Measurements from ENCODE around the gene SLC66A3.

Gene SLC66A3

DNA sequence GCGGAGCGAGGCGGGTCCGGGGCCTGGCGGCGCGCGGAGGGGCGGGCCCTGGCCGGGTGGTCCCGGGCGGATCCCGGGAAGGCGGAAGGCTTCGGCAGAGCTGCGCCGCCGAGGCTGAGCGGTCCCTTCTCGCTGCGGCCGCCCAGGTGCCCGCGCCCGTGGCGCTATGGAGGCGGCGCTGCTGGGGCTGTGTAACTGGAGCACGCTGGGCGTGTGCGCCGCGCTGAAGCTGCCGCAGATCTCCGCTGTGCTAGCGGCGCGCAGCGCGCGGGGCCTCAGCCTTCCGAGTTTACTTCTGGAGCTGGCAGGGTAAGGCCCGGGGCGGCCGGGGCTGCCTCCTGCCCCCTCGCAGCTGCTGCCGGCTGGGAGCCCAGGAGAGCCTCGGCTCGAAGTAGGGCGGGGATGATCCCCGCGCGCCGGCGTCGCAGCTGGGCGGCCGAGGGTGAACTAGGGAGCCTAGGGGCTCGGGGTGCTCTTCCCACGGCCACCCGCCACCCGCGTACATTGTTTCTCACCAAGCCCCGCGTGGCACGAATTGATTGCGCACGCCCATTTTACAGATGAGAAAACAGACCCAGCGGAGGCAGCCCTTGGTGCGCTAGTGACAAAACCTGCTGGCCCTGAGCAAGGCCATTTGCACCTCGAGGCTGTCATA is at the start of gene SLC66A3:
SLC66A3 (plus strand) TSS at position 87 of the 655 bp plus-strand sequence; CDS start at position 167, 80 bp downstream.
- peak in 1 of 2 donors; percentile 32 for DNase-seq

DNA sequence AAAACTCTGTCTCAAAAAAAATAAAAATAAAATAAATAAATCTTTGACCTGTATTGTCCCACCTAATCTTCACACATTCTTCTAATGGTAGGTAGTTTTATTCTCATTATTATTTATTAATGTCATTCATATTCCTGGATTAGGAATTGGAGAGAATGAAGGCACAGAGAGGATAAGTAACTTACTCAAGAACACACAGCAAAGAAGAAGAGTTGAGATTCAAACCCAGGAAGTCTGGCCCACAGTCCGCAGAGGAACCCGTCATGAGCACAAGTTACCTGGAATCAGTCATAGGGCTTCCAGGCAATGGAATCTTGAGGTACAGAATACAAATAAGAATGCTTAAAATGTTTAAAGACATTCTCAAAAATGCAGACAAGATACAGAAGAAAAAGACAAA is 46.3 kb upstream of the SLC66A3 start:
- no peak for DNase-seq

DNA sequence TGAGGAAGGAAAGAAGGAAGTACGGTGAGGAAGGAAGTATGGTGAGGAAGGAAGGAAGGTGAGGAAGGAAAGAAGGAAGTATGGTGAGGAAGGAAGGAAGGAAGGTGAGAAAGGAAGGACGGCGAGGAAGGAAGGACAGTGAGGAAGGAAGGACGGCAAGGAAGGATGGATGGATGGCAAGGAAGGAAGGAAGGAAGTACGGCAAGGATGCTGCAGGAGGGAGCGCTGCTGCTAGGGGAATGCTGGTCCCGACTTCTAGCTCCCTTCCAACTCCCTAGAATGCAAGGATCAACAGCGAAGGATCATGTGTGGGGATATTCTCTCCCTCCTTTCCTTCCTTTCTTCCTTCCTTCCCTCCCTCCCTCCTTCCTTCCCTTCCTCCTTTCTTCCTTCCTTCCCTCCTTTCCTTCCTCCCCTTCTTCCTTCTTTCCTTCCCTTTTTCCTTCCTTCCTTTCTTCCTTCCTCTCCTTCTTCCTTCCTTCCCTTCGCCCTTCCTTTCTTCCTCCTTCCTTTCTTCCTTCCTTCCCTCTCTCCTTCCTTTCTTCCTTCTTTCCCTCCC is 42.3 kb upstream of the SLC66A3 start:
- DNase-seq = no peak

DNA sequence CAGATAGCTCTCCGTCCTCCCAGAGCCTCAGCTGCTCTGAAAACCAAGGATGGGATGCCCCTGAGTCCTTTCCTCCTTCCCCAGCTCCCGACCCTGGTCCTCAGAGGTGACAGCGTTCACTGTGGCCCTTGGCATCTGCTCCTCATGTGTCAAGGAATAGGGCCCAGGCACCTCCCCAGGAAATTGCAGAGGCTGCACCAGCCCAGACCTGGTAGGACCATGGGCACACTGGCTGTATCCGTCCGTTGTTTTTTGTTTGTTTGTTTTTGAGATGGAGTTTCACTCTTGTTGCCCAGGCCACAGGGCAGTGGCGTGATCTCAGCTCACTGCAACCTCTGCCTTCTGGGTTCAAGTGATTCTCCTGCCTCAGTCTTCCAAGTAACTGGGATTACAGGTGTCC is 37.5 kb upstream of the SLC66A3 start:
- no peak for DNase-seq

DNA sequence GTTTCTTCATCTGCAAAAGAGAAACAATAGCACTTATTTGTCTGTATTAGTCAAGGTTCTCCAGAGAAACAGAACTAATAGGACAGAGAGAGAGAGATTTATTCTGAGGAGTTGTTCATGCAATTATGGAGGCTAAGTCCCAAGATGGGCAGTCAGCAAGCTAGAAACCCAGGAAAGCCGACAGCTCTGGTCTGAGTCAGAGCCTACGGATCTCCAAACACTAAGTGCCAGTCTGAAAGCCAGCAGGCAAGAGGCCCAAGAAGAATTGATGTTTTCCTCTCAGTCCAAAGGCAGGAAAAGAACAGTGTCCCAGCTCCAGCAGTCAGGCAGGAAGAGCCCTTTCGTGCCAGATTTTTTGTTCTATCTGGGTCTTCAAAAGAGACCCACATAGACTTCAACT is 36.5 kb upstream of the SLC66A3 start:
- DNase-seq = no peak

DNA sequence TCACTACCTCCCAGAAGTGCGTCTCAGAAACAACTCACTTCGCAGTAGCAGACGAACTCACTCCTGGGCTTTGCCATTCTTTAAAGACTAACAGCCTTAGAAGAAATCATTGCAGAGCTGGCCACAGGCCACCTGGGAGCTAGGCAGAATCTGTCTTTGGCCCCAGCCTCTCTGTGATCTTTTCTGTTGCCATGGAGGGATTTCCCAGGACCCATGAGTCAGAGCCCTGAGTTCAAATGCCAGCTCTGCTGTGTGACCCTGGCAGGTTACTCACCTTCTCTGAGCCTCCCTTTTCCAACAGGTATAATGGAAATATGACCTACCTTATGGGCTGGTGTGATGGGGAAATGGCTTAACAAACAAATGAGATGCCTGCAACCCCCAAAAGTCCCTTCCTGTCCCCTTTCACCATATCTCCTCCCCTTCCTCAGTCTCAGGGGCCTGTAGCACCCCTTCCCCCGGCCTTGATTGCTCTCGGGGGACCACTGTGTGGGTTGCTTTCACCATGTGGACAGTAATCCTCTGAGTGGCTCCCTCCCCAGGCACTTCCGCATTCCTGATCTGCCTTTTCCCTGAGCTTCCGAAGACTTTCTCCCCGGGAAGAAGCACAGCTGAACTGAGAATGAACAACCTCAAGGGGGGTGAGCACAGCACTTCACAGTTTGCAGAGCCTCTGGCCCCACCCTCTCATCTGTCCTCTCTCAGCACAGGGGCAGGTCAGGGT is 34.0 kb upstream of the SLC66A3 start:
- no peak for DNase-seq

DNA sequence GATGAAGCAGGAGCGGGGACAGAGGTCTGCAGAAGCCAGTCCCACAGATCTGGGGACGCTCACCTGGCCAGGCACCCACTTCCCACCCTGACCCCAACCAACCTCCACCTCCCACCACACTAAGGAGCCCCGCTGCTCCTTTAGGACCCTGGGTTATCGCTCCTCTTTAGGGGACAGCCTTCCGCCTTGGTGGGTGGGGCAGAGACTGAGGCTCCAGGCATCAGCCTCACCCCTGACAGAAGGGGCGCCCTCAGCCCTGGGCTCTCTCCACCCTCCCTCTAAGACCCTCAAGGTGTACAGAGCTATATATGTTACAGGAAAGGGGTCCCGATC is 33.5 kb upstream of the SLC66A3 start:
- no peak for DNase-seq

DNA sequence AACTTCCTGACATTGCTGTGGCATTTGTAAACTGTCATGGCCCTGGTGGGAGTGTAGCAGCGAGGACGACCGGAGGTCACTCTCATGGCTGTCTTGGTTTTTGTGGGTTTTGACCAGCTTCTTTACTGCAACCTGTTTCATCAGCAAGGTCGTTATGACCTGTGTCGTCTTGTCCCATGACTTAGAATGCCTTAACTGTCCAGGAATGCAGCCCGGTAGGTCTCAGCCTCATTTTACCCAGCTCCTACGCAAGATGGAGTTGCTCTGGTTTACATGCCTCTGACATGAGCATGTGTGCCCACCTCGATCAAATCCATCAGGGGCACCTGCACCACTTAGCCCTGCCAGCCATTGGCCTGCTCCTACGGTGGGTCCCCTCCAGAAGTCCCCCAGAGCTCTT is 32.9 kb upstream of the SLC66A3 start:
- no peak for DNase-seq

DNA sequence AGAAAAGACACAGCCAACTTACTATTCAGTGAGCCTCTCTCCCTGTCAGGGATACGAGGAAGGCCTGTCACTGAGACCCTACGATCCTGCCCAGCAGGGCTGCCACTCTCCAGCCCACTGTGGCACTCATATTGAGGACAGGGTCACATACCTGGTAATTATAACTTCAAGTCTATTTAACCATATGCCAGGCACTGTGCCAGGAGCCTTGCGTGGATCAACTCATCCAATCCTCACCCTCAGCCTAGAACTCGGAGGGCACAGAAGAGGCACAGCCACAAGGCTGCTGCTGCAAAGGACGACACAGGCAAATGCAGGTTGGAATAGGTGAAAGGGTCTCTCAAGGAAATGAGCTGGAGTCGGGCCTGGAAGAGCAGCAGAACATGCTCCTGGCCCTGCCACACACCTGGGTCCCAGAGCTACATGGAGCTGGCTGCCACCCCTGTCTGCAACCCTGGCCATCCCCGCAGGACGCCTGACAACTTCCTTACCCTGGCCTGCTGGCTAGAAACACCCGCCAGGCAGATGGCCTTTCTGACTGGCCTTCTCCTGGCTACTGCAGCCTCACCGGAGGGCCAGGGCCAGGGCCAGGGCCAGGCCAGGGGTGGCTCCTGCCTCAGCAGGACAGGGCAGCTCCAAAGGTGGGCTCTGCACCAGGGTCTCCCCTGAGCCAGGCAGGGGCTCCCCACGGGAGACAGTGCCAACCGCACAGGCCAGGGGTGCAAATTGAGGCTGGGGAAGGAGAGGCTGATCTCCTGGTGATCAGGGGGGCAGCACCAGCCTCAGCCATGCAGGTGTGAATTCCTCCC is 32.1 kb upstream of the SLC66A3 start:
- DNase-seq = no peak

DNA sequence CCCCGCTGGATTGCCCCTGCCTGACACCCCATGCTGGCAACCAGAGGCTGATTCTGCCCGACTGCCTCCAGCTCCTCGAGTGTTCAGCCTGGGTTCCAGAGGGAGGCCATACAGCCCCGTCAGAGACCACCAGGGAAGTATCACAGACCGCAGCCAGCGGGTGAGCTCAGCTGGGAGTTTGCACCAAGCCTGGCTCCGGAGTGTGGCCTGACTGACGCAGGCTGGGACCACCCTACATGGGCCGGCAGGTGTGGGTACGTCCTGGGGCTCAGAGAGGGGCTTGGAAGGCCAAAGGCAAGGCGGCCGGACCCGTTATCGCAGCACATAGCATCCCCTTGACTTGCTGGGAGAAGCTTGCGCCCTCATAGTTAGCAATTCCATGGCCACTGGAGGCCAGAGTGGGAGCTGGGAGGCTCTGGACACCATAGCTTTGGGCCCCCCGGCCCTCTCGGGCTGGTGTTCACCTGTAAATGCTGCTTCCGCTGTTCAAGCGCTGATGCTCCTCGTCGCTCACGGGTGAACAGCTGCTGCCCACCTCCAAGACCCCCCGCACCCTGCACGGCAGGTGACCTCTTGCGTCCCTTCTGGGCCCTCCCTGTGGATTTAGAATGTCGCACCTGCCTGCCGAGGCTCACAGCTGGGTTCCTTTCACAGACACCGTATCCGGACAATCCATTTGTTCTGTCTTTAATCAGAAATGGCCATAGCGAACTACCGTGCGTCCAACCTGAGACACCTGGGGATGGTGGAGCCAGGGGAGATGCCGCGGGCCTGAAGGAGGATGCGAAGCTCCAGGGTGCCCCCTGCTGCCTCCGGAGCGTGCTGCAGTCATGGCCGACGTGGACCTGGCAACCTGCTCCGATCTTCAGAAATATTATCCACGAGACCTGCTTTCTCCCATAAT is 31.2 kb upstream of the SLC66A3 start:
- DNase-seq = peak; percentile 13 to 70

DNA sequence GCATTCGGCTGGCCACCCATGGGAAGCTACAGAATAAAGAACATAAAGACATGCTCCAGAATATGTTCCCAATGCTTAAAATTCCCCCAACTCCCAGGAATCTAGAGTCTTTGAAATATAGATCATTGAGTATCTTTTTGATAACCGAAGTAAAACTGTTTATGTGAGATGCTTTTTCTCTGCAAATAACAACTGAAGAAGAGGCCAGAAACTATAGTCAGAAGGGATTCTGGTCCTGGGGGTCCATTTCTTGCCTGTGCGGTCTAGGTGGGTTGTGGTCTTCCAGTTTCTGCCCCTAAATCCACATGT is 30.6 kb upstream of the SLC66A3 start:
- no peak for DNase-seq

DNA sequence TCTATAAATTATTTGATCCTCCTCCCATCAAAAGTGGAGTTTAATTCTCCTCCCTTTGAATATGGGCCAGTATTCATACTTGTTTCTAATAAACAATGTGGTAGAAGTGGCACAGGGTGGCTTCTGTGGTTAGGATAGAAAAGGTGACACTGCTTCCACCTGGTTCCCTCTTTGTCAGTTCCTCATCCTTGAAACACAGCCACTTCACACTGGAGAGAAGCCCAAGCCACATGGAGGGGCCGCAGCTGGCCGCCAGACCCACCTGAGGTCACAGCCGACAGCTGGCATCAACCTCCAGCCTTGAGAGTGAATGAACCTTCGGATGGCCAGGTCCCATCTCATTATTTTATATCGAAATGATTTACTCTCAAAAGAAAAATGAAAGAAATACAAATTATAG is 27.5 kb upstream of the SLC66A3 start:
- no peak for DNase-seq

DNA sequence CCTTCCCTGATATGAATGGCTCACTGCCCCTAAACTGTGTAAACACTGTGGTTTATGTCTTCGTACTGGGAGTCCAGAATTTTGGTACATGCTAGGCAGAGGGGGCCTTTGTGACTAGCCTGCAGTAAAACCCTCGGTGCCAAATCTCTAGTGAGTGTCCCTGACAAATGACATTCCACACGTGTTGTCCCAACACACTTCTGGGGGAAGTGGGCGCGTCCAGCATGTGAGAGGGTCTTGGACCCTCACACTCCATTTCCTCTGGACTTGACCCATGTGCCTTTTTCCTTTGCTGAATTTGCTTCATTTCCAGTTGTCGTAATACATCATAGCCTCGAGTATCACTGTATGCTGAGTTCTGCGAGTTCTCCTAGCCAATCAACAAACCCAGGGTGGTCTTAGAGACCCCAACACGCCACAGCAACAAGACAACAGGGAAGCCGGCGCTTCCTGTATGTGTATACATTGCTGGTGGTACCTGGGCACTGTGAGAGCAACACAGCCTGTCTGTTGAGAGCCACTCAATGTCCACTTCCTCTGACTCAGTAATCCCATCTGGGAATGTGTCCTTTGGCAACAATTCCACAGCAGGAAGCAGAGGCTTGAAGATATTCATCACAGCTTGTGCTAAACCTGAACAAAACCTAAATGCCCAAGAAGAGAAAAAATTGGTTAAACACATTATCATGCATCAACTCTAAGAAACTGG is 26.9 kb upstream of the SLC66A3 start:
- no peak for DNase-seq

DNA sequence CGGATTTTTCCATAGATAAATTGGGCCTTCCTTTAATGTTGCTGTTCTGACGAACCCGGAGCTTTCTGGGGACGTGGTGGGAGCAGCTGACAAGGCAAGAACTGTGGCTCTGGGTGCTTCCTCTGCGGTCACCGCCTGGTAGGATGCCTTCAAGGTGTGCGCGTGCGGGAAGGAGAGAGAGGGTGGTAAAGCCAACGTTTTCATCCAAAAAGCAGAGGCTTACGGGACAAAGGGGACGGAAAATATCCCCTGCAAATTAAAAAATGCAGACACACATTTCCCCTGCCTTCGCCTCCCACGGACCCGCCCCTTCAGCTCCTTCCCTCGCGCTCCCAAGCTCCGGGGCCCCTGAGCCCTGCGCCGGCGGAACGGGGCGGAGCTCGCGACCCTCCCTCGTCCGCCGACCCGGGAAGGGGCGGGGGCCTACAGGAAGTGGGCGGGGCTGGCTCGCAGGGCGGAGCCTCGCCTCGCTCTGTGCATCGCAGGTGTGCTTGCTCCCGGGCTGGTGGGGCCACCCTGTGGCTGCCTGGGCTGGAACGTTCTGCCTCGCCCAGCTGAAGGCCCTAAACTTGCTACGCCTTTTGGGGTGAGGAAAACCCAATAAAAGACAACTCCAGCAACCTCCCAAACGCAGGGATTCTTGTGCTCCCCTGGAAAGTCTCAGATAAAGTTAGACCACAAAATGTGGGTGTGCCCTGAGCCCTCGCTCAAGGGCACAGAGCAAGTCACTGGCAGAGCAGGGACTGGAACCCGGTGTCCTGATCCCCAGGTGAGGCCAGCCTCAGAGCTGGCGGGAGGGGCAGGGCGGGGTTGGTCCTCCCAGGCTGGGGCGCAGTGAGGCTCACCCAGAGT is 25.4 kb upstream of the SLC66A3 start:
- DNase-seq = no peak

DNA sequence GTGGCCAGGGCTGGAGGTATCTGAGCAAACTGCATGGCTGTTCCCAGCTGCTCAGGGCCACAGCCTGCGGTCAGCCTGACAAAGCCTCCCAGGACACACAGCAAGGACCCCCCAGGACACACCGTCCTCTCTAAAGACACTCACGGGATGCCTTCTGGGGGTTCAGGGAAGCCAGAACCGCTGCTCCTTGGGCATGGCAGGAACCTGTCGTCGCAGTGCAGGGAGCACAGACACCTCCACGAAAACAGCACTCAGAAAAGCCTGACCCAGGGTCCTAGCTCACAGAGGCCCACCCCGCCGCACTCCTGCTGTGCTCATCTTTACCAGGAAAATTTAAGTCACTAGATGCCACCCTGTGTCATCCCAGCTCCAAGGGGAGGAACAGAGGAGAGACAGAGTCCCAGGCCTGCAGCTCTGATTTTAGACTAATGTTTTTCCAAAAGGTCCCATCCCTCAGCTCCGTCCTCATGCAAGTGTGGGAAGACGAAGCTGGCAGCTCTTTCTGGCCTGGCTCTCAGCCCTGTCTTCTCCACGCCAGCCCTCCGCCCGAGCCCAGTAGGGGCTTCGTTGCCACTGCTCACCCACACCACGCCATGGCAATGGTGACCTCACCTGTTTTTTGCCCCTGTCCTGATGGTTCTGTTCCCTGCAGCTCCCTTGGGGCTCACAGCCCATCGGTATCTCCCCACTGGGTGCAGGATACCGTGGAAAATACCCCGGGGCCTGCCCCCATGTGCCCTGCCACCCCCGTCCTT is 23.9 kb upstream of the SLC66A3 start:
- no peak for DNase-seq

DNA sequence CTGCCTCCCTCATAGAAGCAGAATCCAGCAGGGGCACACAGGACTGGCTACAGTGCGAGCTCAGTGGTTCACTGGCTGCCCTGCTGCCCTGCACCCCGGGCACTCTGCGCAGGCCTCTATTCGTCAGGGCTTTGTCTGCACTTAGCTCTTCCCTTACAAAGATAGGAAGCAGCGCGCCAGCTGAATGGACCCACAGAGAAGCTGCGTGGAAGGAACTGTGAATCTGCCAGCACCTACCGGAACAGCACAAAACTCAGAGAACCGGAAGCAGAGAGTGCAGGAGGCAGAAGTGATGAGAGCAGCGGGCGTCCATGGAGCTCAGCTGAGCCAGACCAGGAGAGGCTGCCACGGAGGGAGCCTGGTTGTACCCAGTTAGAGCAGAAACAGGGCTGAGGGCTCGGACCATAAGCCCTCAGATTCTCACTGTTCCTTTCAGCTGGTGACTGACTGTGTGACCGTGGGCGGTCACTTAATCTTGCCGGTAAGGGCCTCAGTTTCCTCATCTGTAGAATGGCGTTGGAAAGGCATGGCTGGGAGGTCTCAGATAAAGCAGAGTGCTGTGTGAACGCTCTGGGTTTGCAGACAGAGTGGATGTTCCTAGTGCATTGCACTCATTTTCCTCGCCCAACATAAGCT is 23.1 kb upstream of the SLC66A3 start:
- DNase-seq = no peak

DNA sequence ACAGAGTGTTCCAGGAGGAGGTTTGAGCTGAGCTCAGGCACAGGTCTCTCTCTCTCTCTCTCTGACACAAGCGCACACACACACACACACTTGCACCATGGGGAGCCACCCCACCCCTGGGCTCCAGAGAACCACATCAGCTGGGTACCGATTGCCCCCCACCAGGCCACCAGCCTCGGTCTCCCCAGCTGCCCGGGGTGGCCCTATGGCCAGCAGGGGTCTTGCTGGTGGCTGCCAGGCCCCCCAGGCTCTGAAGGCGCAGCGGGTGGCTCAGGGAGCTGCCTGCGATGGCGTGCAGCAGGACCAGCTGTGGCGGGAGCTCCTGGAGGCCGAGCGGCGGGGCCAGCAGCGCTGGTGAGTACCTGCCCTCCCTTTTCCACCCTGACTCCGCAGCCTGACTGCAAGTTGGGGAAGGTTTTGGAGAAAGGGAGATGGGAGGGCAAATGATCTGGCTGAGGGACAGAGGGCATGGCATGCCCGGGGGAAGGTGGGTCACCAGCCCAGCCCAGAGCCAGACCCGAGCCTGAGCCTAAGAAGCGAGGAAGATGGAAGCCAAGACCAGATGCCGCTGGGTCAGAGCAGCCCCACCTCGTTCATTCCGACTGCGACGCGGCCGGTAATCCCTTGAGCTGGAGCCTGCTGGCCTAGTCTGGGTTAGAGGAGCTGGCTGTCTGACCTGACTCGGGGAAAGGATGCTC is 21.9 kb upstream of the SLC66A3 start:
- DNase-seq = no peak

DNA sequence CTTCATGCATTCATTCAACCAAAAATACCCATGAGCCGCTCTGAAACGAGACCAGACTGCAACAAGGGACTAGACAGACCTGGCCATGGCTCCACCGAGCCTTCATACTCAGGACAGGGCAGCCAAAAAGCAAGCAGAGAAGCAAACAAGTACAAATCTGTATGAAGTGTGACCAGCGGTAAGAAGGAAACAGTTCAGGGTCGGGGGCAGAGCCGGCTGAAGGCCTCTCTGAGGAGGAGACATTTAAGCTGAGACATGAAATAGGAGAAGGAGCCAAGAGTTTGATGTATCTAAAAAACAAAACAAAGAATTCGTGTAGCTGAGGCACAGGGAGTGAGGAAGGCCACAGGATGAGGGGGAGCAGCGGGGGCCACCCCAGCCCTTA is 21.3 kb upstream of the SLC66A3 start:
- no peak for DNase-seq

DNA sequence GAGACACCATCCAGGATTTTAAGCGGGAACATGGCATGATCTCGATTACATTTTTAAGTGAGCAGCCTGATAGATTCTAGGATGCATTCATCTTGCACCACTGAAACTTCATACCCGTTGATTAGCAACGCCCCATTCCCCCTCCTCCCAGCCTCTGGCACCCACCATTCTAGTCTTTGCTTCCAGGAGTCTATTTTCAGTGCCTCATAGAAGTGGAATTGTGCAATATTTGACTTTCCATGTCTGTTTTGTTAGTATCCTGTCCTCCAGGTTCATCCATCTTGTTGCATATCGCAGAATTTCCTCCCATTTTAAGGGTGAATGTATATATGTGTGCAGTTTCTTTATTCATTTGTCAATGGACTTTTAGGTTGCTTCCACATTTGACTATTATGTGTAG is 20.9 kb upstream of the SLC66A3 start:
- DNase-seq = no peak

All from inflammatory macrophage treated with lipopolysaccharide for 1 hour (primary cell).